Measurements from ENCODE around the gene HS3ST6.
"Not testable (repeated sequence)": the region's sequence is repeated elsewhere in the genome, so short reads cannot be mapped to it uniquely, and the experiment has no call there.

Gene HS3ST6

GRCh38 chr16:1946495-1947368 lies 28.5 kb upstream of the HS3ST6 start:
- no peak for DNase-seq

- DNase-seq = no peak
Observed at GRCh38 chr16:1945559-1946391, 27.6 kb upstream of the HS3ST6 start.

GRCh38 chr16:1944612-1945199 lies 26.5 kb upstream of the HS3ST6 start:
- no peak for DNase-seq

- DNase-seq = peak; percentile 71 to 99 (median 96)
Observed at GRCh38 chr16:1942810-1943726, 24.9 kb upstream of the HS3ST6 start, which contains the start of gene MSRB1. MSRB1 (minus strand) TSS chr16:1943199; CDS start chr16:1943156, 43 bp downstream.

- no peak for DNase-seq
Observed at GRCh38 chr16:1942047-1942809, 24.0 kb upstream of the HS3ST6 start.

- DNase-seq = no peak
Observed at GRCh38 chr16:1941162-1942046, 23.2 kb upstream of the HS3ST6 start.

- no peak for DNase-seq
Observed at GRCh38 chr16:1940273-1941161, 22.3 kb upstream of the HS3ST6 start.

- not testable (repeated sequence) for DNase-seq
Observed at GRCh38 chr16:1939833-1940232, 21.6 kb upstream of the HS3ST6 start.

GRCh38 chr16:1938910-1939309 lies 20.7 kb upstream of the HS3ST6 start:
- no peak for DNase-seq

- no peak for DNase-seq
Observed at GRCh38 chr16:1938316-1938715, 20.1 kb upstream of the HS3ST6 start.

GRCh38 chr16:1936945-1937479 lies 18.8 kb upstream of the HS3ST6 start:
- no peak for DNase-seq

GRCh38 chr16:1933097-1933661 lies 15.0 kb upstream of the HS3ST6 start:
- DNase-seq = no peak

GRCh38 chr16:1932050-1933028 lies 14.1 kb upstream of the HS3ST6 start:
- peak in 1 of 14 donors; percentile 15 for DNase-seq

GRCh38 chr16:1930338-1930720 lies 12.1 kb upstream of the HS3ST6 start:
- DNase-seq = no peak

GRCh38 chr16:1929578-1930337 lies 11.5 kb upstream of the HS3ST6 start:
- peak in 13 of 14 donors; percentile 33 to 94 (median 70) for DNase-seq

- peak in 1 of 14 donors; percentile 51 for DNase-seq
Observed at GRCh38 chr16:1929105-1929504, 10.9 kb upstream of the HS3ST6 start.
